ENCODE data around the gene ZNF205. TPM values are rescaled to one million over a fixed set of nuclear protein-coding genes. Genes with fewer than 3 reads are reported as not detected.

Gene ZNF205
- total and polyA plus RNA-seq, 9 of the 15 experiments (the other 6 are each of a cell fraction or from before 2014, with no cell fraction given): 2.4 to 11.8 (median 5.1) TPM; not detected in 2

DNA sequence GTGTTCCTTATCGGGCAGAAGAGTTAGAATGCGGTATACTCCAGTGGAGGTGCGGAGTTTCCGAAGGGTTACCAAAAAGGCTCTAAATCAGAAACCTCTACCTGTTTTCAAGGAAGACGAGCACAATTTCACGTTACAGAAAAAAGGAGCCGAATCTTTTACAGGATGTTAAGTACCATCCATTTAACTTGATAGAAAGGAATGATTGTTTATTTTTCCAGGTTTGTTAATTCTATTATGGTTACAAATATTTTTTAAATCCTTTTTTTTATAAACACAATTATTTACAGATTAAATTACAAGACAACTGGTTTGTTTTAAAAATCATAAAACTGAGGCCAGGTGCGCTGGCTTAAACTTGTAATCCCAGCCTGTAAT is 40.6 kb downstream of the ZNF205 start (continued):
- TF ChIP-seq, protein P1, sequence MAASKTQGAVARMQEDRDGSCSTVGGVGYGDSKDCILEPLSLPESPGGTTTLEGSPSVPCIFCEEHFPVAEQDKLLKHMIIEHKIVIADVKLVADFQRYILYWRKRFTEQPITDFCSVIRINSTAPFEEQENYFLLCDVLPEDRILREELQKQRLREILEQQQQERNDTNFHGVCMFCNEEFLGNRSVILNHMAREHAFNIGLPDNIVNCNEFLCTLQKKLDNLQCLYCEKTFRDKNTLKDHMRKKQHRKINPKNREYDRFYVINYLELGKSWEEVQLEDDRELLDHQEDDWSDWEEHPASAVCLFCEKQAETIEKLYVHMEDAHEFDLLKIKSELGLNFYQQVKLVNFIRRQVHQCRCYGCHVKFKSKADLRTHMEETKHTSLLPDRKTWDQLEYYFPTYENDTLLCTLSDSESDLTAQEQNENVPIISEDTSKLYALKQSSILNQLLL (CRISPR knock-in tag; IDR thresholded peaks at IDR 0.05; ENCODE audit: borderline replicate concordance): no peak

DNA sequence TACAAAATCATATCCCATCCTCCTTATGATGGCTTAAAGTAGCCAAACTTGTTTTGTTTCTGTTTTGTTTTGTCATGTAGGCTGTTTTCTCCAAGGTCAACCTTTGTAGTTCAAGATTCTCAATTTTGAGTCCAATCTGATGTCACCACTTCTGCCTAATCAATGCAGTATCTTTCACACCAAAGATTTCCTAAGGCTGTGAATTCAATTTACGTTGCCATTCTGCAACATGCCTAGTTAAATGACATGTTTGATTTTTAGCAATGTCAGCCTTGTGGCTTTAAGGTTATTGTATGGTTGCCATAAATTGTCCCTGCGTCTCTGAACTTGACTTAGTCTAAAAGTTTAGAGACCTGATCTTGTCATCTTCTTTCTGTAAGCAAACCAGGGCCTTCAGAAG is 42.8 kb downstream of the ZNF205 start:
- no peak for DNase-seq (ENCODE audit: extremely low read depth in 1 of 4, low spot score in 3 of 4)
- Histone ChIP-seq H3K9me1 (ENCODE audit: control insufficient read depth, insufficient read depth, low read length) (no peaks in the 10 kb centered on the region), H3K27me3 (ENCODE audit: control insufficient read depth in 2 of 2, insufficient read depth in 2 of 2, low read length in 2 of 2) (no peaks in the 10 kb centered on the region), H3K9me3 (replicated peaks; ENCODE audit: control insufficient read depth, insufficient read depth, low read depth, low read length) (no peaks in the 10 kb centered on the region), H3K27ac (ENCODE audit: extremely low read depth, low read depth, low read length) (no peak overlapping the region), H3K9ac (ENCODE audit: insufficient read depth in 1 of 2, low read depth in 2 of 2, low read length in 2 of 2) (no peak overlapping the region), H2AFZ (ENCODE audit: low read depth, low read length) (no peak overlapping the region), H3K4me3 (no peak overlapping the region), H4K20me1 (replicated peaks; ENCODE audit: control insufficient read depth, insufficient read depth, low read length) (peaks cover 4% of the 10 kb centered on the region; the same call in 1 of the 2 replicates), H3K4me2 (ENCODE audit: insufficient read depth, low read length) (no peak overlapping the region), H3K36me3 (ENCODE audit: control insufficient read depth, insufficient read depth, low read length) (no peaks in the 10 kb centered on the region), H3K79me2 (ENCODE audit: control insufficient read depth, insufficient read depth, low read length) (no peaks in the 10 kb centered on the region), H3K4me1 (replicated peaks in 1 of 2; ENCODE audit: control insufficient read depth in 2 of 2, insufficient read depth in 2 of 2, low read length in 2 of 2) (peaks cover 6 to 46% of the 10 kb centered on the region in 2 experiments; a peak in 4 of 5 replicates)
- no TSS peak for BruUV-seq (replicated peaks)
- no peak for ATAC-seq
- no peak for FAIRE-seq
- CTCF ChIA-PET (ENCODE audit: low intra/inter-chr PET ratio): no interaction called here
- in situ Hi-C loops (cut with MboI) (no loop called here), intact Hi-C loops (cut with micrococcal nuclease) (loop anchor here (10.0 kb wide), 1 partner anchor 110 kb away; no protein-coding TSS in a partner anchor)
- 24% methylated on average over 2 of the region's 2 CpGs for WGBS (ENCODE audit: insufficient coverage, low coverage, missing lambda C conversion rate)
- TF ChIP-seq RBM39 (optimal IDR thresholded peaks at IDR 0.05; ENCODE audit: low read depth, low read length): no peak
- POLR2A ChIA-PET: no interaction called here

DNA sequence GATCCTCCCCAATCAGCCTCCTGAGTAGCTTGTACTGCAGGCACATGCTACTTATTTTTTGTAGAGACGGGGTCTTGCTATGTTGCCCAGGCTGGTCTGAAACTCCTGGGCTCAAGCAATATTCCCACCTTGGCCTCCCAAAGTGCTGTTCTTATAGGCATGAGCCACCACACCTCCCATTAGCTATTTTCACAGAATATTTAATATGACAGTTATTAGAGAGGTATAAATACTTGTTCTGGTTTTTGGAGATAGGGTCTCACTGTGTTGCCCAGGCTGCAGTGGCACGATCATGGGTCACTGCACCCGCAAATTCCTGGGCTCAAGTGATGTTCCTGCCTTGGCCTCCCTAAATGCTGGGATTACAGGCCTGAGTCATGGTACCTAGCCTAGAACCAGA is 43.6 kb downstream of the ZNF205 start:
- Histone ChIP-seq H3K36me3 (ENCODE audit: control insufficient read depth, insufficient read depth, low read length) (no peaks in the 10 kb centered on the region), H3K4me3 (no peak overlapping the region), H4K20me1 (replicated peaks; ENCODE audit: control insufficient read depth, insufficient read depth, low read length) (peaks cover 4% of the 10 kb centered on the region; the same call in 1 of the 2 replicates), H3K79me2 (ENCODE audit: control insufficient read depth, insufficient read depth, low read length) (no peaks in the 10 kb centered on the region), H3K9me1 (ENCODE audit: control insufficient read depth, insufficient read depth, low read length) (no peaks in the 10 kb centered on the region), H3K9ac (ENCODE audit: insufficient read depth in 1 of 2, low read depth in 2 of 2, low read length in 2 of 2) (no peak overlapping the region), H2AFZ (ENCODE audit: low read depth, low read length) (no peak overlapping the region), H3K4me1 (replicated peaks in 1 of 2; ENCODE audit: control insufficient read depth in 2 of 2, insufficient read depth in 2 of 2, low read length in 2 of 2) (peaks cover 6 to 45% of the 10 kb centered on the region in 2 experiments; a peak in 4 of 5 replicates), H3K27ac (ENCODE audit: extremely low read depth, low read depth, low read length) (no peak overlapping the region), H3K4me2 (ENCODE audit: insufficient read depth, low read length) (no peak overlapping the region; the same call in 1 of the 2 replicates), H3K9me3 (replicated peaks; ENCODE audit: control insufficient read depth, insufficient read depth, low read depth, low read length) (no peaks in the 10 kb centered on the region), H3K27me3 (ENCODE audit: control insufficient read depth in 2 of 2, insufficient read depth in 2 of 2, low read length in 2 of 2) (no peaks in the 10 kb centered on the region)
- intact Hi-C loops (cut with micrococcal nuclease) (loop anchor here (10.0 kb wide), 1 partner anchor 109 kb away; no protein-coding TSS in a partner anchor), in situ Hi-C loops (cut with MboI) (no loop called here)
- 64% methylated on average over 3 of the region's 3 CpGs for WGBS (ENCODE audit: insufficient coverage, low coverage, missing lambda C conversion rate)
- ATAC-seq (no peak), DNase-seq (ENCODE audit: extremely low read depth in 1 of 4, low spot score in 3 of 4) (no peak), FAIRE-seq (no peak)
- TF ChIP-seq ZNF121 (CRISPR knock-in tag; conservative IDR thresholded peaks at IDR 0.05) (peak; percentile 97), RBM25 (IDR thresholded peaks at IDR 0.05; ENCODE audit: low read depth, low read length, severe bottlenecking) (peak; percentile 30), YBX1 (IDR thresholded peaks at IDR 0.05) (no peak), BCOR (IDR thresholded peaks at IDR 0.05) (peak; percentile 48), SMARCA5 (IDR thresholded peaks at IDR 0.05) (0 out of 2 replicates have a peak, but pooled peaks have one; percentile 13)
- no TSS peak for BruUV-seq (replicated peaks)
- ChIA-PET CTCF (ENCODE audit: low intra/inter-chr PET ratio) (no interaction called here), POLR2A (no interaction called here)
